ENCODE data around the gene ZNRD2.

Gene ZNRD2

DNA sequence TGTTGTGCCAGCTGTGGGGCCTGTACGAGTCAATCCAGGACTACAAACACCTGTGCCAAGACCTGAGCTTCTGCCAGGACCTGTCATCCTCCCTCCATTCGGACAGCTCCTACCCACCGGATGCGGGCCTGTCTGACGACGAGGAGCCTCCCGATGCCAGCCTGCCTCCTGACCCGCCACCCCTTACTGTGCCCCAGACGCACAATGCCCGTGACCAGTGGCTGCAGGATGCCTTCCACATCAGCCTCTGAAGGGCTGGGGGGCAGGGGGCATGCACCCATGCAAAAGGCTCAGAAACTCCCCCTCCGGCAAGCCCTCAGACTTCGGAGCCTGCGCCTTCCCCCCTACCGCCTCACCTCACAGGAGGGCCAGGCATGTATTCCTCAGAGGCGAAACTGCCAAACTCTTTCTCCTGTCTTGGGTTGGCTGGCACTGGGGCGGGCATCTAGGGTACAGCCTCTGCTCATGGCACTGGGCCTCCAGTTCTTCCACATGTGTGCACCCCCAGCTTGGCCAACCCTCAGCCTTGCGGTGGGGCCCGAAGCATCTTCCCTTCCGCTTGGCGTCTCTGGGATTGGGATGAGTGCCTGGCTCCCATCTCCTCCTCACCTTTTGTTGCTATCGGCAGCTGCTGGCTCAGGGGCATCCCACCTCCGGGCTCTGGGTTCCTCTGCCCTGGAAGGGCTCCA lies 3.3 kb downstream of the ZNRD2 start:
- no peak for DNase-seq (ENCODE audit: low read depth in 2 of 2)

DNA sequence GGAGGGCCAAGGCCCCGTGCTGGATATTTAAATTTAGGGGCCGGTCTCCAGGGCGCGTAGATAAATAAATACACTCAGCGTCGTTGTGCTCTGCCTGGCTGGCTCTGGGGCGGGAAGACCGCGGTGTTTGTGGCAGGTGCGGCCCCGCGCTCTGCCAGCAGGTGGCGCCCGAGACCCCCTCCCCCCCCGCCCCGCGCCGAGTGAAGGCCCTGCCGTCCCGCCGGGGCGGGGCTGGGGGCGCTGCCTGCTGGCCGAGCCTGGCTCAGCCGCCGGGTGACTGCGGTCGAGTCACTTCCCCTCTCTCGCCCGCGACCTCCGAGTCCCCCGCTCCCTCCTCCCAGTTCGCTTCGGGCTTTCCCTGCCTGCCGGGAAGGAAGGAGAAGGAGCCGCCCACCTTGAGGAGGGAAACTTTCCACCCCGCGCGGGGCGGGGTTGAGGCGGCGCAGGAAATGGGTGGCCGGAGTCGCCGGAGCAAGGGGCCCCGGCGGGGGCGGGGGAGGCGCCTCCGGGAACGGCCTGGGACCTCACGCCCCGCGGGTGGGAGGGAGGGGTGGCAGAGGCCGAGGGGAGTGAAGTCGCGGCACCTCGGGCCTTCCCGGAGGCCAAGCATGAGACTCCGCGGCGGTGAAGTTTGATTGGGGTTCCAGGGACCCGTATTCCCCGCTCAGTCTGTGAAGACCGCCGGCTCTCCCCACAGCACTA lies 4.0 kb downstream of the ZNRD2 start:
- peak; percentile 76 to 78 for DNase-seq (ENCODE audit: low read depth in 2 of 2)

DNA sequence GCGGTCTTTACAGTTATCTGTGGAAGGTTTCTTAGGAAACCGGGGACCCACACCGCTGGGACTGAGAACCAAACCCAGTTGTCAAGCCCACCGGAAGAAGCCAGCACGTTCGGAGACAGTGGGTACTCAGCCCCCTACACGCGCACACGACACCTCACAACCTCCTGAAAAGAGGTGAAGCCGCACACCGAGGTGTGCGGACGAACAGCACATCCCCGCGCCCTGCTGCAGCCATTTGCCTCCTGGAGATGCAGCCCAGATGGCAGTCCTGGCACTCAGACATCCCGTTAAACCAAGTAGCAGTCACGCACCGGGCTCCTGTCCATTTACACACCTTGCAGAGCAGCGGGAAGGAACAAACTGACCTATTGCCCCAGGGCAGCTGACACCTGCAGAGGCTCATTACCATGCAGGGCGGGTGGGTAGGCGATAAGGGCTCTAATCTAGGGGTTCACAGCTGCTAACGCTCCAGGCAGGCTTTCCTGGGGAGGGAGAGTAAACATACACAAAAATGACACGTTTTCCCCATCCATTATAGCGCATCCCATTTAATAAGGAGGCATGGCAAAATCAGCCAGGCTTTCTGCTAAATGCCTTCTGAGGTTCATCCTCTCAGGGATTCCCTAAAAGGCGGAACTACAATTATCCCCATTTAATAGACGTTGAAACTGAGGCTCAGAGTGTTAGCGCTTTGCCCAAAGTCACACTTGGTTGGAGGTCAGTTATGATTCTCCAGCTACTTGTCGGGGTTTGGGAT lies 4.7 kb downstream of the ZNRD2 start:
- DNase-seq (ENCODE audit: low read depth in 2 of 2): no peak

DNA sequence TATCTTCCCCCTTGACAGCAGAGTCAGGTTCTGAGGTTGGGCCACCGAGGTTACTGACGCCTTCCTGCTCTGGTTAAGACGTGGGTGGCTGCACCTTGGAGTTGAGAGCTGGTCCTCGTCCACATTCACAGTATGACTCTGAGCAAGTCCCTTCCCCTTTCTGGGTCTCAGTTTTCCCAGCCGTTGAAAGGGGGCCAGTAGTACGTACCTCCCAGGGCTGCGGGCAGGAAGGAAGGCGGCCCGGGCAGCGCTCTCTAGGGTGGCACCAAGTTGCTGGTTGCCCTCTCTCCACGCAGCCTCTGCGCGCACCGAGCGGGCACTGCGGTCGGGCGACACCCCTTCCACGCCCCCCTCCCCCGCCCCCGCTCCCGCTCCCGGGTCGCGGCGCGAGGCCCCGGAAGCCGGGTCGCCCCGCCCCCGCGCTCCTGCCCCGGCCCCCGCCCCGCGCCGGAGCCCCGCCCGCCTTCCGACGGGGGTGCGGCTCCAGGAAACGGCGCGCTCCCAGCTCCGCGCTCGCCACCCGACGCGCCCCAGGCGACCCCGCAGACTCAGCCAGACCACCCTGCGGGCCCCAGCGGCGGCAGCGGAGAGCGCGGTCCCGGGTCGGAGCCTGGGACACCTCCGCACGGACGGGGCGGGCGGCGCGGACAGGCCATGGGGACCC lies 5.4 kb downstream of the ZNRD2 start, which contains the start of gene EHBP1L1:
TSS of gene EHBP1L1 (plus strand) at position 486 of the 664 bp plus-strand sequence. CDS start 250 bp downstream, outside the sequence.
- DNase-seq (ENCODE audit: low read depth in 2 of 2): no peak

DNA sequence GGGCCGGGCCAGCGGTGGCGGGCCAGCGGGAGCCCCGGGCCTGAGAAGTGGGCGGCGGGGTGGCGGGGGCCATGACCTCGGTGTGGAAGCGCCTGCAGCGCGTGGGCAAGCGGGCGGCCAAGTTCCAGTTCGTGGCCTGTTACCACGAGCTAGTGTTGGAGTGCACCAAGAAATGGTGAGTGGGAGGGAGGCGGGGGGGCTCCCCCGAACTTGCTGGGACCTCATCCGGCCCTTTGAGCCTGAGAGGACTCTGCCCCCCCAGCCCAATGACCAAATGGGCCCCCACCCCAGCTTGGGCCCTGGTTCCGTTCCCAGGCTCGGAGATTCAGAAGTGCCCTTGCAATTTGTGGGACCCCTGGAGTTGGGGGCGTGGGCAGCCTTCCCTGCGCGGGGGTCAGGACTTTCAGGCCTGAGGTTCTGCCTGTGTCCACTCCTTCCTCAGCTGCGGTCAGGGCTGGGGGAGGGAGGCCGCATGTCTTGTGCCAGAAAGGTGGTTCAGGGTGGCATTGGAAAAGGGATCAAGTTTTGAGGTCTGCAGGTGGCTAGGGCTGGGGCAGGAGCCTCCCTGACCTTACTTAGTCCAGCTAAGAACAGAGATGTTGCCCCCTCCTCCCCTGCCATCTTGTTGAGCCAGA lies 6.1 kb downstream of the ZNRD2 start:
- no peak for DNase-seq (ENCODE audit: low read depth in 2 of 2)

DNA sequence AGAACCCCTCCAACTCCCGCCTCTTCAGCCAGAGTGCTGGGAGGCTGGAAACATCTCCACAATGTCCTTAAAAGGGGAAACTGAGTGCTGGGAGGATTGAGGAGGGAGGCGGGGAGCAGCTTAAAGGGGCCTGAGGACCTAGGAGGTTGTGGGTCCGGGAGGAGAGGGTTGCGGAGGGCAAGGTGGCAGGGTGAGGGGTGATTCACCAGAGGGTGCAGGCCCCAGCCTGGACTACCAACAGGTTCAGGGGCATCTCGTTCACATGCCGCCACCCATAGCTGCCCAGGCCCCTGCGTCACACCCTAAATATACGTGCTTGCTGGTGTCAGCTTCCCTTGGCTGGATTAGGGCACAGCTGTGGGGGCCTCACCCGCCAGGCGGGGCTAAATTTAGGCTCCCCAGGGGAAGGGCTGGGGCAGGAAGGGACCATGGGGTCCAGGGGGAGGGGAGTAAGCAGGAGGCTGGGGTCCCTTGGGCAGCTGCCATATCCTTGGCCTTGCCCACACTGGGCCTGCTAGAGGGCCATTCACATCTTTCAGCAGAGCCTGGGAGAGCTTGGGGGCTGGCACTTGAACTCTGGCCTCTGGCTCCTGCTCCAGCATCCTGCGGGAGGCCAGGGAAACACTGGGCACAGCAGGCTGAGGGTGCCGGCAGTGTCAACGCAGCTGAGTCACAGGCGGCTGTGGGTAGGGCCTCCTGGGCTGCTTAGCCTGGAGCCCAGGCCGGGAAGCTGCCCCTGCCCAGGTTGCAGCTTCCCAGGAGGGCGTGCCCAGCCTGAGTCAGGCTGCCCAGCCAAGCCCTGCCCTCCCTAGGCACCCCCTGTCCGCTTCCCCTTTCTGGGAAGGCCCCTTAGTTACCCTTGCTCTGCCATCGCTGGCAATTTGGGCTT lies 6.8 kb downstream of the ZNRD2 start:
- no peak for DNase-seq (ENCODE audit: low read depth in 2 of 2)

DNA sequence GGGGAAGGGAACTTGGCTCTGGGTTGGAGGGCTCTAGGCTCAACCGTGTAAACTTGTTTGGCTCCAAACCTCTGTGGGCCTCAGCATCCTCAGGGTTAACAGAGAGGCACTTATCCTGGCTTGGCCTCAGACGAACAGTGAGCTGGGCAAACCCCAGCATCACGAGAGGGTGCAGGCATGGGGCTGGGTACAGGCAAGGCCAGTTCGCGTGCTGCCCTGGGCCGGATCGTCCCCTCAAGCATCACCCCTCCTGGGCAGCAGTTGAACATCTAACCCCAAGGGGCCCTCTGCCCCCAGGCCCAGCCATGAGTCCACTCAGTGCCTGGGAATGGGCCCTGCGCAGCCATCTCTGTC lies 7.5 kb downstream of the ZNRD2 start:
- DNase-seq (ENCODE audit: low read depth in 2 of 2): no peak

DNA sequence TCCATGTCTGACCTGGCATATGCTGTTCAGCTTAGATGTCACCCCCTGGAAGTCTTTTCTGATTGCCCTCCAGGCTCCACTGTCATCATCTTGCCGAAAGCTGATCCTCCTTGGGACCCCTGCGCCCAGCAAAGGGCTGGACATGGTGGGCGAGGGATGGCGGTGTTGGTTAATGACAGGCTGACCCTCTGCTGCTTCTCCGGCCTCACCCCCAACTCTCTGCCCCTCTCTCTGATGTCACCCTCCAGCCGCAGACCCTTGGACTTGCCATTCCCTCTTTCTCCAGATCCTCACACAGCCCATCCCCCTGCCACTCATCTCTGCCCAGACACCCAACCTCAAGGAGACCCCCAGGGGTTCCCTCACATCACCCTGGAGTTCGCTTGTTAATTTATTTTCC lies 7.9 kb downstream of the ZNRD2 start:
- no peak for DNase-seq (ENCODE audit: low read depth in 2 of 2)

DNA sequence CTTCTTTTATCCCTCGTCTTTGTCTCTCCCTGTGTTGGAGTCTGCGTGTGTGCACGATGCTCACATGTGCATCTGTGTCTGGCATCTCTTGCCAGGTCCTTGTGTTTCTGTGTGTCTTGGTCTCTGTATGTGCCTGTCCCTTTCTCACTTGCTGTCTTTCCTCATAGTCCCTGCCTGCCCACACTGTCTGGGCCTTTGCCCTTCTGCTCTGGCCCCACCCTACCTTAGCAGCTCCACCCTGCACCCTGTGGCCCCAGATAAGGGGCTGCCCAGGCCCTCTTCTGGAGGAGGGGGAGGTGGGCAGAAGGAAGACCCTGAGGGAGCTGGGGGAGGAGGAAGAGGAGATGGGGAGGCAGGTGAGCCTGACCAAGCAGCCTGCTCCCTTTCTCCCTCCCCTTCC lies 8.4 kb downstream of the ZNRD2 start:
- DNase-seq (ENCODE audit: low read depth in 2 of 2): no peak

DNA sequence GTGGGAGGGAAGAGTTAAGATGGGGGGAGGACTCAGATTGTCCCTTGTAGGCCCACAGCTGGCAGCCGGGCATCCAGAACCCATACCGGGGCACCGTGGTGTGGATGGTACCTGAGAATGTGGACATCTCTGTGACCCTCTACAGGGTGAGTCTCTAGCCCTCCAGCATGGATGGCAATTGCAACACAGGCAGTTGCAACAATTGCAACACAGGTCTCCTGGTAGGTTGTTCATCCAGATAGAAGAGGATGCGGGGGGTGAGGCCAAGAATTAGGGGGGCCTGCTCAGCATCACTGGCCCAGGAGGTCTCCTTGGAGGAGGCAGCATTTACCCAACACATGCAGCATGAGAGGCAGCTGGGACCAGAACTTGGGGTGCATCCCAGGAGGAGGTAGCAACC lies 9.0 kb downstream of the ZNRD2 start:
- DNase-seq (ENCODE audit: low read depth in 2 of 2): no peak

DNA sequence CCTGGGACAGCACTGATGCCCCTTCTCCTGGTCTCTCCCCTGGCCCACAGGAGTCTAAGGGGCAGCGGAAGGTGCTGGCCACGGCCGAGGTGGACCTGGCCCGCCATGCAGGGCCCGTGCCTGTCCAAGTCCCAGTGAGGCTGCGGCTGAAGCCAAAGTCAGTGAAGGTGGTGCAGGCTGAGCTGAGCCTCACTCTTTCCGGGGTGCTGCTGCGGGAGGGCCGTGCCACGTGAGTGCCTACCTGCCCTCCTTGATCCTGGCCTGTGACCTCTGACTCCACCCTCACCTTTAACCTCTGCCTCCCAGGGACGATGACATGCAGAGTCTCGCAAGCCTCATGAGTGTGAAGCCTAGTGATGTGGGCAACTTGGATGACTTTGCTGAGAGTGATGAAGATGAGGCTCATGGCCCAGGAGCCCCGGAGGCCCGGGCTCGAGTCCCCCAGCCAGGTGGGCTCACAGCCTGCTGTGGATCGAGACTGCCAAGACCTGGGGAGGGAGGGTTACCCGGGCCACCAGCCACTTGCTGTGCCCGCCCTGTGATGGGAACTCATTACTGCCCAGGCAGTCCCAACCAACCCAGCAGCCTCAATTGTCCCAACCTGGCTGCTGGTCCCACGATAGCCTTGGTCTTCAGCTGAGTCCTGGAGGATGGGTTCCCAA lies 9.9 kb downstream of the ZNRD2 start:
- no peak for DNase-seq (ENCODE audit: low read depth in 2 of 2)

DNA sequence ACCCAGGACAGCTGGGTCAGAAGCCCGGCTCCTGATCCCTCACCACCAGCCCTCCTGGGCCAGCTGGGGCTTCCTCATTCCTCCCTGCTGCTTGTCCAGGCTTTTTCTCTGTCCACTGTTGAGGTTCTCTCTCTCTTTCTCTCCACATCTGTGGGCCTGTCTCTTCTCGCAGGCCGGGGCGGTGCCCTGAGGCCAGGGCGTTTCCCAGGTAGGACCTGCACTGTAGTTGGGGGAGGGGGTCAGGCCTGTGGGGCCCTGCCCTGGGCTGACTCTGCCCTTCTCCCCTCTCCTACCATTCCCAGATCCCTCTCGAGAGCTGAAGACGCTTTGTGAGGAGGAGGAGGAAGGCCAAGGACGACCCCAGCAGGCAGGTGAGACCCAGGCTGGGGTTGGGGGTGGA lies 10.5 kb downstream of the ZNRD2 start:
- no peak for DNase-seq (ENCODE audit: low read depth in 2 of 2)

DNA sequence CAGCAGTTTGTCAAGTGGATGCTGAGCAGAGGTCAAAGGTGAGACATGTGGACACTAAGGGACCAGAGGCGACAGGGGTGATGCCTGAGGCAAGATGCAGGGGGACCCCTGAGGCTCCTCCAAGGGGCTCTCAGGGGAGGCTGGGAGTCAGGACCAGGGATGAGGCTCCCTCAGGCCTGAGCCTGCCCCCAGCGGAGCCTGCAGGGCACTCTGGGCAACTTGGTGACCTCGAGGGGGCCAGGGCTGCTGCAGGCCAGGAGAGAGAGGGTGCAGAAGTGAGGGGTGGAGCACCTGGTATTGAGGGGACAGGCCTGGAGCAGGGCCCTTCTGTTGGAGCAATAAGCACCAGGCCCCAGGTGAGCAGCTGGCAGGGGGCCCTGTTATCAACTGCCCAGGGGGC lies 11.7 kb downstream of the ZNRD2 start:
- DNase-seq (ENCODE audit: low read depth in 2 of 2): no peak

DNA sequence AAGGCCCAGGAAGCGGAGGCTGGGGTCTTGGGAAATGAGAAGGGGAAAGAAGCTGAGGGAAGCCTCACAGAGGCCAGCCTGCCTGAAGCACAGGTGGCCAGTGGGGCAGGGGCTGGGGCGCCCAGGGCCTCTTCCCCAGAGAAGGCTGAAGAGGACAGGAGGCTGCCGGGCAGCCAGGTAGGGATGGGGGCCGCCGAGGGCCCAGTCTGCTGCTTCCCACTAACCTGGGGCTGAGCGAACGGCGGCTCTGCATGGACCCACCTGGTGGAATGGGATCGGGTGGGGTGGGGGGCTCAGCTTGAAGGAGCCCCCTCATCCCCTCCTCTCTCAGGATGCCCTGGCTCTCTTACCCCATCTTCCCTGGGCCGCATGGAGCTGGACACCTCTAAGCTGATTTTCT lies 13.3 kb downstream of the ZNRD2 start:
- no peak for DNase-seq (ENCODE audit: low read depth in 2 of 2)

DNA sequence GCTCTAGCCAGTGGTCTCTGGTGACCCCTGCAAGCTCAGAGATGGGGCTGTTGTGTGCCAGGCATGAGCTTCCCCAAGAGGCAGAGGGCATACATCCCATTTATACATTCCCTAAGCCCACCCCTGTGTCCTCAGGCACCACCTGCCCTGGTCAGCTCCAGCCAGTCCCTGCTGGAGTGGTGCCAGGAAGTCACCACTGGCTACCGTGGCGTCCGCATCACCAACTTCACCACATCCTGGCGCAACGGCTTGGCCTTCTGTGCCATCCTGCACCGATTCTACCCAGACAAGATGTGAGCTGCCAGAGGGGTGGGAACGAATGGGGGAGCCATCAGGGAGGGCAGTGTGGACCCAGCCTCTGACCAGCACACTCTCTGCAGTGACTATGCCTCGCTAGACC lies 13.8 kb downstream of the ZNRD2 start:
- no peak for DNase-seq (ENCODE audit: low read depth in 2 of 2)

DNA sequence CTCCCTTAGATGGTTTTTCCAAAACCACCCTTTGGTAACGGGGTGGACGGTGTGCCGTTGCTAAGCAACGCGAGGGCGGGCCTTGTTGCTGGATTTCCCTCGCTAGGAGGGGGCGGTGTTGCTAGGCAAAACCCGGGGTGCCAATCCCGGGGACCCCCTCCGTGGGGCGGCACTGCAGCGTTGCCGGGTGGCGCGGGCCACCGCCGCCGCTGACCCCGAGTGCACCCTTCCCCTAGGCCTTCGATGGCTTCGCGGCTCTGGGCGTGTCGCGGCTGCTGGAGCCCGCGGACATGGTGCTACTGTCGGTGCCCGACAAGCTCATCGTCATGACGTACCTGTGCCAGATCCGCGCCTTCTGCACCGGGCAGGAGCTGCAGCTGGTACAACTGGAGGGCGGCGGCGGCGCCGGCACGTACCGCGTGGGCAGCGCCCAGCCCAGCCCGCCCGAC lies 14.5 kb downstream of the ZNRD2 start:
- no peak for DNase-seq (ENCODE audit: low read depth in 2 of 2)

DNA sequence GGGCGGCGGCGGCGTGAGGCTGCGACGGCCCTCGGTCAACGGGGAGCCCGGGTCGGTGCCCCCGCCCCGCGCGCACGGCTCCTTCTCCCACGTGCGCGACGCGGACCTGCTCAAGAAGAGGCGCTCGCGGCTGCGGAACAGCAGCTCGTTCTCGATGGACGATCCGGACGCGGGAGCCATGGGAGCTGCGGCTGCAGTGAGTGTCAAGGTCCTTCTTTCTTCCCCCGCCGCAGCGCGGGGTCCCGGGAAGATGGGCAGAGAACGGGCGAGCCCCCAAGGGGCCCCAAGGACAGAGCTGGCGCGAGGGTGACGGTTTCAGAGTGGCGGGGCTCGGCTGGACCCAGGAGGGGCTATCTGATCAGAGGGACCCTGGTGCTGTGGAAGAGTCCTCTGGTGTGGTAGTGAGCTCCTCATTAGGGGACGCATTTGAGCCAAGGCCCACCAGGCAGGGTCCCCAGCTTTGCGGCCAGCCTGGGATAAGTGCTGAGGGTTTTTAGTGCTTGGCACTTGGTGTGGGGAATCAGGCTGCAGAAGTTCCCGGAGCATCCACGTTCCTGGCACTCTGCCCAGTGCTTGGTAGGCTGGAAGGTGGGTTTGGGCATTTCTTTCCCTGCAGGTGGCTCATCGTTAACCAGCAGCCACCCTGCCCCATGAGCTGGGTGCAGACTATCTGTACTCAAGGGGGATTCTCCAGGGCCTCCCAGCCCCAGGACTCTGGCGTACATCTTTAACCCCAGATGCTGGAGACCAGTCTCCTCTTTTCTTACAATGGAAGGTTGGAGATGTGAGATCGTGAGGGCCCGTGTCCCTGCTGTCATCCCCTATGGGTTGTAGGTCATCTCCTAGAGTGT lies 15.3 kb downstream of the ZNRD2 start:
- no peak for DNase-seq (ENCODE audit: low read depth in 2 of 2)

DNA sequence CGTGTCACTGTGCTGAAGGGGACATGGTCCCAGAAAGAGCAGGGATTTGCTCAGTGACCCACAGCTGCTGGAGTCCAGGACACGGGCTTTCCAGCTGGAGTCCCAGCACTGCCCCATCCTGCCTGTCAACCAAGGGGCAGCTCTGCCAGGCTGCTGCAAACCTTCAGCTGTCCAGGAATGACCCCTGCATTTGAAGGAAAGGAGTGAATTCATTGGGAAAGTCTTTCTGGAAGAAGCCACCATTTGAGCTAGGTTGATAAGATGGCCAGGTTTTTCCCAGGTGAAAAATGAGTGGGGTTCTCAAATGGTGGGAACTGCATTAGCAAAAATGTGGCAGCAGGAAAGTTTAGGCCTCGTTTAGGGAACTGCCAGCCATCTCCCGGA lies 16.0 kb downstream of the ZNRD2 start:
- DNase-seq (ENCODE audit: low read depth in 2 of 2): no peak

DNA sequence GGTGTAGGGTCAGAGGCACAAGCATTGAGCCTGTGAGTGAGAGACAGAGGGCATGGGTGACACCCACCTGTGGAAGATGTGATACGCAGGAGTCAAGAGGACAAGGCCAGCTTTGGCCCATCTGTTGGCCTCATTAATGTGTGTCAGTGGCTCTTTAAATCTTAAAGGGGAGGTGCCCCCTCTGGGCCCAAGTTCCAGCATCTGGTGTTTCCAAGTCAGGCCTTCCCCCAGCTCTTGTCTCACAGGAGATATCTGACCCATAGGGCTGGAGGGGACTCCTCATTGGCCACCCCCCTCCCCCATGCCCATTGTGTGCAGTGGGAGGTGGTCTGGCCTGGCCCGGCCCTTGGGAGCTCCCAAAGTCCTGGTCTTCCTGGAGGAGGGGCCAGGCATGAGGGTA lies 16.4 kb downstream of the ZNRD2 start:
- DNase-seq (ENCODE audit: low read depth in 2 of 2): no peak

All from fibroblast of skin of left quadriceps (primary cell).